GM18505 (cell line): ENCODE measurements around the gene AK9.

ENCODE experiments used
- ATAC-seq: cut with Tn5 transposase; IDR thresholded peaks from one replicate; pipeline ENCODE4 v1.9.1; 2021; ENCODE audit not compliant: unreplicated experiment
- POLR2A ChIP-seq: IDR thresholded peaks from 4 replicates; pipeline ENCODE4 v1.6.1; 2011; ENCODE audit warnings: borderline replicate concordance; ENCODE audit not compliant: insufficient read depth, insufficient read length; ENCODE audit errors: extremely low read depth

The AK9 gene

DNA sequence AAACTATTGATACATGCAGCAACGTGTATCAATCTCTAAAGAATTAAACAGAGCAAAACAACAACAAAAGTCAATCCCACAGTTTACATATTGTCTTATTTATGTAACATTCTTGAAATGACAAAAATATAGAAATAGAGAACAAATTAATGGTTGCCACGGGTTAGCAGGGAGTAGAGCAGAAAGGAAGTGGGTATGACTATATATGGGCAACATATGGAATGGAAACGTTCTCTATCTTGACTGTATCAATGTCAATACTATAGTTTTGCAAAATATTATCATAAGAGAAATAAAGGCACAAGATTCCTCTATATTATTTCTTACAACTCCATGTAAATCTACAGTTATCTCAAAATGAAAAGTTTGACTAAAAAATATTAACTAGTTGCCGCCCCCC, 12.8 kb downstream of the AK9 start:
- no peak for ATAC-seq
- TF ChIP-seq POLR2A, result no peak

DNA sequence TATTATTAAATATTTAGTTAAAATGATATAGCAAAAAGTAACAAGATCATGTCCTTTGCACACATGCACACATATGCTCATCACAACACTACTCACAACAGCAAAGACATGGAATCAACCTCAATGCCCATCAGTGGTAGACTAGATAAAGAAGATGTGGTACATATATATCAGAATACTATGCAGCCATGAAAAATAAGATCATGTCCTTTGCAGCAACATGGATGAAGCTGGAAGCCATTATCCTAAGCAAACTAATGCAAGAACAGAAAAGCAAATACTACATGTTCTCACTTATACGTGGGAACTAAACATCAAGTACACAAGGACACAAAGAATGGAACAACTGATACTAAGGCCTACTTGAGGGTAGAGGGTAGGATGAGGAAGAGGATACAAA, 14.3 kb downstream of the AK9 start:
- TF ChIP-seq POLR2A, result no peak
- ATAC-seq, result no peak

DNA sequence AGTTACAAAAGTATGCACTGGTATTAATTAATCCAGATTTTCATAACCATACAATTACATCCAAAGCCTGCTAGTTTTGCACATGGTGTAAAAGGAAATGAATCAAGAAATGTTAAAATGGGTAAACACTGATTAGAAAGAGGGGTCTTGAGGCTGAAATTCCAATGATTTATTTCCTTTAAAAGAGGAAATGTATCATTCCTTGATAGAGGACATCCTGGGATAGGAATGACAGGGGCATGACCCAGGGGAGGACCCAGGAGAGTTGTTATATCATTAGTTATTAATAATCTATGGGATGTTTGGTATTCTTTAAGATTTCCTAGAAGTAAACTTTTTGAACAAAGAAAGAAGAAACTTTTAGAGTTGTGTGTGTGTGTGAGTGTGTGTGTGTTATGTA, 18.2 kb downstream of the AK9 start:
- no peak for TF ChIP-seq POLR2A
- no peak for ATAC-seq

DNA sequence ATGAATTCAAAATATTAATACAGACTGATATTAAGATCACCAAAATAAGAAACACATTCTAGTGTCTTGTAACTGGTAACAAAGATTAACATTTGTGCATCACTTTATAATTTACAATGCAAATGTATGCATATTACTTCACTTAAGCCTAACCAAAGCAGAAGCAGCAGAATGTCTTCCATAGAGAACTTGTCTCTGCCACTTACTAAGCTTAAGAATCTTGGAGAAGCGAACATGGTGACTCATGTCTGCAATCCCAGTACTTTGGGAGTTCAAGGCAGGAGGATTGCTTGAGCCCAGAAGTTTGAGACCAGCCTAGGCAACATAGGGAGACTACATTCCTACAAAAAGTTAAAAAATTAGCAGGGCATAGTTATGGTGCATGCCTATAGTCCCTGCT, 18.8 kb downstream of the AK9 start:
- ATAC-seq, result no peak
- no peak for TF ChIP-seq POLR2A

DNA sequence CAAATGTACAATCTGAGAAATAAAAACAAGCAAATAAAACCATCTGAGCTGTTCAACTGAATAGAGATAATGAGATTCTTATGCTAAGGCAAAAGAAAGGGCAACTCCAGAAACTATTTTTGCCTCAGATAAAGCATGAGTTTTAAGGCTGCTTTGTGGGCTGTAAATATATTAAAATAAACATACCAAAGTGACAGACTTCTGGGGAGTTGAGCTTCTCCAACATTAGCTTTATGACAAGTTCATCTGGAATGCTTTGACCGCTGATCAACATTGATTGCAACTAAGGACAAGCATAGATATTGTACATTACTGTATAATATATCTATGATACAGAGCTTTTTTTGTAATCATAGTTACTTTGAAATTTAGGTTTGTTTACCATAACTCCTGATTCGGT, 19.3 kb downstream of the AK9 start:
- TF ChIP-seq POLR2A, result no peak
- ATAC-seq, result no peak

DNA sequence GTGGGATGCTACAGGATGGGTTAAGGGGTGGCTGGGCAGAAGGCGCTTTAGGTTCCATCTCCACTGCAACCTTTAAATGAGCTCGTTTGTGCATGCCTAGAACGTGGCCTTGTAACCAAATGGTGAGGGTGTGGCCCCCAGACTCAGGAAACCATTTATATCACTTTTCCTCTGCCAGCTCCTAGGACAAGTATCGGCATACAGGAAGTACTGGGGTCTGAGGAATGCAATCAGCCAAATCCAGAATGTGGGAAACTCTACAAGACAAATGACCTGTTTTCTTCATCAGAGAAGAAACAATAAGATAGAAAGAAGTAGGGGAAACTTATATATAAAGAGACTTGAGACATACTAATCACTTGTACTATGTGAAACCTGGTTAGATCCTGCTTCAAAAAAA, 21.2 kb downstream of the AK9 start:
- no peak for TF ChIP-seq POLR2A
- ATAC-seq, result no peak

DNA sequence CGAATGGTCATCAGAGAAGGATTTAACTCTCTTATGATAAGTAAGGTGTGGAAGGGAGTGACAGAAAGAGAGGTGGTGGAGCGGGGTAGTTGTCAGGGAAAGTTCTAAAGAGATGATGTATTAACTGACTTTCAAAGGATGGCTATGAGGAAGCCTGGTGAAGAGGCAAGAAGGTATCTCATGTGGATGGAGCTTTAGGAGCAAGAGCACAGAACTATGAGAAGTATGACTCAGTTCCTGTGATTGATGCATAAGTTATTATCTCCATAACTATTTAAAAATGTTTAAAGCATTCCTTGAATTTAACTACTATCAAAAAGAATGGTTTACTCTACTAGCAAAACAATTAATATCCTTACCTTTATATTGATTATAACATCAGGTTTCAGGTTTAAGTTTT, 28.8 kb downstream of the AK9 start:
- ATAC-seq, result no peak
- TF ChIP-seq POLR2A, result no peak

DNA sequence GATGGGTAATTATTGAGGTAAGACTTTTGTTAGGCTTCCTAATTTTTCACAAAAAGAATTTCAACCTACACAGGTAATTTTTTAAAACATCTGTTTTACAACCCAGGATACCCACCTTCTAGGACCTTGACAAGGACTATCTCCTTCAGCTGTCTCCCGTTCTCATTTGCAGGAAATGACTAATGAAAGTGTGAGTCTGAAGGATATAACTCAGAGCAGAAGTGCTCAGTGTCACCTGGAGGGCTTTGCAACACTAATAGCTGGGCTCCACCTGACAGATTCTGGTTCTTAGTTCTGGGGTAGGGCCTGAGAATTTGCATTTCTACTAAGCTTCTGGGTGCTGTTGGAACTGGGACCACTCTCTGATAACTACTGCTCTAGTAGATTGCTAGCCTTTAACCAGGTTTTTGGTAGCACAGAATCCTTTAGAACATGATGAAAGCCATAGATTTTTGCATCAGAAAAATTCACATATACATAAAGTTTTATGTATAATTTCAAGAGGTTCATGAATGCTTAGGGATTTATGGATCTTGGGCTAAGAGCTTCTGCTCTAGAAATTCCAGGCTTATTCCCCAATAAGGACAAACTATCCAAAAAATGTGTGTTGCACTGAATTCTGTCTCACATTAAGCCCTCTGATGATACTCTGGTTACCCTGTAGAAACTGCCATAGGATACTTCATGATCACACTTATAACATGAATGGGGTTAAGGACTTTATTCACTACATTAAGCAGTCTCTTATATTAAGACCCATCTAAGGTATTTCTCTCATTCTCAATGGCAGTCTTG, 30.3 kb downstream of the AK9 start:
- TF ChIP-seq POLR2A, result no peak
- ATAC-seq, result no peak

DNA sequence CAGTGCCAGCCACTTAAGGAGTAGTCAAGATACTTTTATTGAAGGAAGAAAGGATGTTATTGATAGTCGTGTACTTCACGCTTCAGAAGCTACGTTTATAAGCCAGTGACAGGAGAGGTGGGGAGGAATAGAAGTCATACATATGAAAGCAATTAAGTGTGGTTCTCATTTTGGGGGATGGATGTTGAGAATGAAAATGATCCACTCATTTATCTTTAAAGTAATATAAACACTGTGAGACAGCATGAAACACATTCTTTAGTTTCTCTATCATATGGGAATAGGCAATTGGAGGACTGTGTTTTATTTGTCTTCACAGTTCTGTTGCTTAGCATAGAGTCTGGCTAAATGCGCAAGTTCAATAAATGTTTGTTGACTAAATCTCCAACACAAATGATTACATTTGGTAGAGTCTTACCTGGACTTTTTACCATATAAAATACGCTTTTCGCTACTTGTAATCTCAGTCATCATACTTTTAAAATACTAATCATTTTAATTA, 35.2 kb downstream of the AK9 start:
- TF ChIP-seq POLR2A, result no peak
- ATAC-seq, result no peak

DNA sequence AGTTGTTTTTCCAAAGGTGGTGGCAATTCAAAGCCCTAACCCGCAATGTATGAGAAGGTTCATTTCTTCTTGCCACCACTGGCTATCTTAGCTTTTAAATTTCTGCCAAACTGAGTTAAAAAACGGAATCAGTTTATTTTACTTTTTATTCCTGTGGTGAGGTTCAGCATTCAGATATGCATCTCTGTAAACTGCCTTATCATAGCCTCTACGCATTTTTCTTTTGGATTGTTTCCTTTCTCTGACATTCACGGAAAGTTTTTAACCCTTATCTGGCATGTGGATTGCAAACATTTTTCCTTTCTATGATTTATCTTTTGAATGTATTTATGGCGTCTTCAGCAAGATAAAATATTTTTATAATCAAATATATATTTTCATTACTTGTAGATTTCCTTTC, 37.7 kb downstream of the AK9 start:
- ATAC-seq, result no peak

DNA sequence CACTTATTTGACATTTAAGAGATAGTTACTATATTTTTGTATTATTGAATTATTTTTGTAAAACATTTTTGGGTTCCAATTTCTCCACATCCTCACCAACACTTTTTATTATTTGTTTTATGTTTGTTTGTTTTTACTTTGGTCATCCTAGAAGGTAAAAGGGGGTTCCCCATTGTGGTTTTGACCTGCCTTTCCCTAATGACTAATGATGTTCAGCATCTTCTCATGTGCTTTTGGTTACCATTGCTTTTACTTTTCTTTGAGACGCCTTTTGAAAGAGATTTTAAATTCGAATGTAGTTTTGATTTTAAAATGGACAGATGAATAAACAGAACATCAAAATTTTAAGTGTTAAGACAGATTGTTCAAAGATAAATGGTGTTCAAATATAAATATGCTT, 46.9 kb downstream of the AK9 start:
- ATAC-seq, result no peak
- TF ChIP-seq POLR2A, result no peak

More for the DNA sequence above, 37.7 kb downstream of the AK9 start:
- TF ChIP-seq POLR2A, result no peak

DNA sequence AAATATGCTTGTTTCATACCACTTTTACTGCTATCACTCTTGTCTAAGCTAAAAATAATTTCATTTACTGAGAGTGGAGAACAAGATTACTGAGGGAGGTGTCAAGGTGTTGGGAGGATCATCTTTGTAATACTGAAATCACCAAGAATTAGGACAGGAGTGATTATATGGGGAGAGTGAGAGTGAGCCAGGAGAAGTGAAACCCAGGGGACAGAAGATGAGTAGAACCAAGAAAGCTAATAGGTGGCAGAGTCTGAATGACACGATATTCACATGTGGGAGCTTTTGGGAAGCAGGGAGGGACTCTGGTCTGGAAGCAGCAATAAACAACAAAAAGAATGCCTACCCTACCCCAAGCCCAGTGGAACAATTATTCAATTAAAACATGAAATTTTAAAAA, 58.6 kb downstream of the AK9 start:
- no peak for ATAC-seq
- no peak for TF ChIP-seq POLR2A

DNA sequence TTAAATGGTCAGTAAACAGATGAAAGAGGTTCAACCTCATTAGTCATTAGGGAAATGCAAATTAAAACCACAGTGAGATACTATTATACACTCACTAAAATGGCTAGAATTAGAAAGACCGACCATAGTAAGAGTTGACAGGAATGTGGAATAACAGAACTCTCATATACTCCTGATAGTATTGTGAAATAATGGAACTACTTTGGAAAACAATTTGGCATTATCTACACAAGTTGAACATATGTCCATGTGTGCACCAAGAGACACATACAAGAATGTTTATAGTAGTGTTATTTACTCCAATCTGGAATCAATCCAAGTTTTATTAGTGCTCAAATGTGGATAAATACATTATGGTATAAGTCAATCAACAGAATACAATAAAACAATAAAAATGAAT, 59.6 kb downstream of the AK9 start:
- no peak for ATAC-seq
- no peak for TF ChIP-seq POLR2A

DNA sequence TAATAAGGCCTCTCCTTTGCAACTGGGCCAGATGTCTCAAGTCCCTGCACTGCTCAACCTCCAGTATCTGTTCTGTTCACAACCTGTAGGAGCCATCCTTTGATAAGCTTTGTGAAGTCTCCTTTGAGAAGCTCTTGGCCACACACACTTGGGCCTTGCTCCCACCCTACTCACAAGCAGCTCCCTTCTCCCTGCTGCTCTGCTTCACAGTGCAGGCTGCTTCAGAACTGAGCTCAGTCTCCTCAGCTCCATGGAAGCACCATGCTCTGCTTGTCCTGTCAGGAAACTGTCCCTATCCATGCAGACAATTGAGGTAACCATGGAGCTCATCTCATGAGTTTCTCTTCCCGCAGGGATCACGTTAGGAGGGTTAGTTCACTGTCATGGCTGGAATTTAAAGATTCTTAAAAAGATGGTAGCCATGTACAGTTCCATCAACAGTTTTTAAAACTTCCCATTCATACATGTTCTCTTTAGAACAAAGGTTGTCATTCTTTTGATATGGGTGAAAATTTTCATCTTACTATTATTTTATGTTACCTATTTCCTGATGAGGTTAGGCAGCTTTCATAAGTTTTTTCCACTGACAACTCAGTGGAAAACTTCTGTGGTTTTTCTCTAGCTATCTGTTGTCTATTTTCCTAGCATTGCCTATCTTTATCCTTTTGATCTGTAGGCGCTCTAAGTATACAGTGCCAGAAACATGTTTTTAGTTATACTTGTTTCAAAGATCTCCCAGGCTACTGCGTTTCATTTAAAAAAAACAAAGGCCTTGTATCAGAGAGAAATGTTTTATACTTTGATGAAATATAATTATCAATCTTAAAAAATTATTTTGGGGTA, 62.6 kb downstream of the AK9 start:
- no peak for TF ChIP-seq POLR2A
- no peak for ATAC-seq
